K562 (cell line): ENCODE results near the gene TEX14. TPM values are rescaled to one million over a fixed set of nuclear protein-coding genes. Genes with fewer than 3 reads are reported as not detected.

Experiments
- CBX1 ChIP-seq: sonication (generic); IDR thresholded peaks from 2 replicates; pipeline ENCODE4 v1.6.1; 2016; ENCODE audit warnings: antibody characterized with exemption, low read depth, mild to moderate bottlenecking
- CBX5 ChIP-seq: IDR thresholded peaks from 2 replicates; pipeline ENCODE4 v1.6.1; 2014; ENCODE audit warnings: low read depth, borderline replicate concordance
- CC2D1A ChIP-seq: fragments of 450-650 bp; IDR thresholded peaks from 2 replicates; pipeline ENCODE4 v1.6.1; 2017; ENCODE audit warnings: mild to moderate bottlenecking
- CREB1 ChIP-seq, 2 experiments: sonication (generic) in 1 of 2; formaldehyde crosslinking in 1 of 2; IDR thresholded peaks; 2 replicates each; pipeline versions ENCODE4 v1.6.1 to v1.8.0; 2012 to 2022; ENCODE audit warnings: inconsistent platforms in 1 of 2, mild to moderate bottlenecking in 1 of 2, missing genetic modification reagents in 1 of 2, moderate library complexity in 1 of 2
- ELF2 ChIP-seq: fragments of 250-450 bp; sonication (Bioruptor Pico); IDR thresholded peaks from 2 replicates; pipeline ENCODE4 v1.5.0; 2021; ENCODE audit warnings: mild to moderate bottlenecking
- FUS ChIP-seq: fragments of 200-400 bp; formaldehyde crosslinking; optimal IDR thresholded peaks from 2 replicates; pipeline ENCODE3; 2017; ENCODE audit warnings: low read depth, low read length
- GATAD2A ChIP-seq: fragments of 450-650 bp; IDR thresholded peaks from 2 replicates; pipeline ENCODE4 v1.6.1; 2017
- HDAC1 ChIP-seq, 2 experiments: fragments of 450-650 bp; IDR thresholded peaks; 2 replicates each; pipeline ENCODE4 v1.6.1; 2016 to 2017; ENCODE audit warnings: inconsistent platforms in 1 of 2, mild to moderate bottlenecking in 1 of 2, moderate library complexity in 1 of 2
- NEUROD1 ChIP-seq: fragments of 150-350 bp; IDR thresholded peaks from 2 replicates; pipeline ENCODE4 v1.6.1; 2014; ENCODE audit warnings: borderline replicate concordance, low read length, low read depth; ENCODE audit not compliant: partially characterized antibody
- POLR2H ChIP-seq: IDR thresholded peaks from 2 replicates; pipeline ENCODE4 v1.6.1; 2016; ENCODE audit warnings: missing genetic modification characterization, low read depth, mild to moderate bottlenecking, control low read depth, missing compliant biosample characterization, moderate library complexity
- SETDB1 ChIP-seq: IDR thresholded peaks from one replicate; pipeline ENCODE4 v1.6.1; 2012; ENCODE audit warnings: low read length, control low read depth, inconsistent platforms
- SMAD3 ChIP-seq: fragments of 450-650 bp; formaldehyde crosslinking; conservative IDR thresholded peaks from 2 replicates; pipeline ENCODE4 v1.4.0; 2020; ENCODE audit warnings: mild to moderate bottlenecking
- STAG1 ChIP-seq: sonication (generic); formaldehyde crosslinking; IDR thresholded peaks from 2 replicates; pipeline ENCODE4 v1.5.0; 2020; ENCODE audit warnings: missing genetic modification reagents, borderline replicate concordance
- ZNF586 ChIP-seq: fragments of 450-650 bp; formaldehyde crosslinking; conservative IDR thresholded peaks from 2 replicates; pipeline ENCODE4 v1.4.0; 2020; ENCODE audit warnings: mild to moderate bottlenecking, moderate library complexity
- polyA plus RNA-seq, 8 experiments: library from polyadenylated mRNA; depleted of rRNA in 4 of 8; stranded (reverse) in 5 of 8; unstranded in 3 of 8; fragments of >200 nt; fragmentation: Nextera tagmentation in 2 of 8; fragmentation: Illumina TruSeq in 1 of 8; extraction: Ambion mirVana in 2 of 8; extraction: Trizol in 1 of 8; gene quantifications; 2 replicates each; pipeline versions ENCODE4 v1.2.1 to v1.2.3, GENCODE V29; 2011 to 2014; ENCODE audit warnings: inconsistent platforms in 1 of 8, missing spikeins in 1 of 8
- total RNA-seq, 7 experiments: library from RNA; depleted of rRNA in 6 of 7; stranded (reverse); fragments of >200 nt in 6 of 7; fragmentation: Illumina TruSeq in 2 of 7; extraction: Trizol in 2 of 7; gene quantifications; 2 replicates each; pipeline versions ENCODE4 v1.2.1 to v1.2.3, GENCODE V29; 2011 to 2021; ENCODE audit warnings: low replicate concordance in 1 of 7
- TF ChIP-seq, protein P1 (sequence below): fragments of 450-650 bp; formaldehyde crosslinking; IDR thresholded peaks from 2 replicates; pipeline ENCODE4 v1.4.0; 2022; ENCODE audit warnings: mild to moderate bottlenecking, moderate library complexity
- TF ChIP-seq, protein P2 (sequence below): fragments of 250-450 bp; sonication (Bioruptor Pico); IDR thresholded peaks from 2 replicates; pipeline ENCODE4 v1.4.0; 2020; ENCODE audit warnings: mild to moderate bottlenecking, moderate library complexity, borderline replicate concordance
- TF ChIP-seq, protein P3 (sequence below): IDR thresholded peaks from 2 replicates; pipeline ENCODE4 v1.6.1; 2012; ENCODE audit warnings: low read depth, low read length, improper control_type of control experiment, borderline replicate concordance

TEX14 gene
- total and polyA plus RNA-seq, 9 of the 15 experiments (the other 6 are each of a cell fraction or from before 2014, with no cell fraction given), result 0.05 to 0.12 (median 0.09) TPM; not detected in 1

DNA sequence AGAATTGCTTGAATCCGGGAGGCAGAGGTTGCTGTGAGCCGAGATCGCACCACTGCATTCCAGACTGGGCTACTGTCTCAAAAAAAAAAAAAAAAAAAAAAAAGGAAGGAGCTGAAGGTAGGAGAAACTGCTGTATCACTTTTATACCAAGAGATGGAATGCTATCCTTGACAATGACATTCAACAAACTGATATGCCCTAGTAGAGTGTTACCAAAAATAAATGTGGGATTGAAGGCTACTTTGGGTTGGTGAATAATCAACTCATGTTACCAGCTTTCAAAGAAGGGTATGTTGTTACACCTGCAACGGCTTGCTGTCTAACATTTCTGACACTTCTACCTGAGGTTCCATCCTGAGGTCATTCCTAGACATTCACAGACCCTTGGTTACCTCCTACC, 84.9 kb downstream of the TEX14 start (continued):
- no peak for TF ChIP-seq ELF2
- TF ChIP-seq FUS, result no peak
- no peak for TF ChIP-seq POLR2H
- no peak for TF ChIP-seq HDAC1 (IDR thresholded peaks at IDR 0.05)
- TF ChIP-seq SMAD3, result no peak
- no peak for TF ChIP-seq CC2D1A
- TF ChIP-seq SETDB1, result no peak
- TF ChIP-seq, protein P1, sequence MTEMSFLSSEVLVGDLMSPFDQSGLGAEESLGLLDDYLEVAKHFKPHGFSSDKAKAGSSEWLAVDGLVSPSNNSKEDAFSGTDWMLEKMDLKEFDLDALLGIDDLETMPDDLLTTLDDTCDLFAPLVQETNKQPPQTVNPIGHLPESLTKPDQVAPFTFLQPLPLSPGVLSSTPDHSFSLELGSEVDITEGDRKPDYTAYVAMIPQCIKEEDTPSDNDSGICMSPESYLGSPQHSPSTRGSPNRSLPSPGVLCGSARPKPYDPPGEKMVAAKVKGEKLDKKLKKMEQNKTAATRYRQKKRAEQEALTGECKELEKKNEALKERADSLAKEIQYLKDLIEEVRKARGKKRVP (CRISPR knock-in tag), result no peak
- TF ChIP-seq ZNF586 (CRISPR knock-in tag), result no peak
- no peak for TF ChIP-seq CBX5
- TF ChIP-seq CBX1, result no peak
- TF ChIP-seq, protein P2, sequence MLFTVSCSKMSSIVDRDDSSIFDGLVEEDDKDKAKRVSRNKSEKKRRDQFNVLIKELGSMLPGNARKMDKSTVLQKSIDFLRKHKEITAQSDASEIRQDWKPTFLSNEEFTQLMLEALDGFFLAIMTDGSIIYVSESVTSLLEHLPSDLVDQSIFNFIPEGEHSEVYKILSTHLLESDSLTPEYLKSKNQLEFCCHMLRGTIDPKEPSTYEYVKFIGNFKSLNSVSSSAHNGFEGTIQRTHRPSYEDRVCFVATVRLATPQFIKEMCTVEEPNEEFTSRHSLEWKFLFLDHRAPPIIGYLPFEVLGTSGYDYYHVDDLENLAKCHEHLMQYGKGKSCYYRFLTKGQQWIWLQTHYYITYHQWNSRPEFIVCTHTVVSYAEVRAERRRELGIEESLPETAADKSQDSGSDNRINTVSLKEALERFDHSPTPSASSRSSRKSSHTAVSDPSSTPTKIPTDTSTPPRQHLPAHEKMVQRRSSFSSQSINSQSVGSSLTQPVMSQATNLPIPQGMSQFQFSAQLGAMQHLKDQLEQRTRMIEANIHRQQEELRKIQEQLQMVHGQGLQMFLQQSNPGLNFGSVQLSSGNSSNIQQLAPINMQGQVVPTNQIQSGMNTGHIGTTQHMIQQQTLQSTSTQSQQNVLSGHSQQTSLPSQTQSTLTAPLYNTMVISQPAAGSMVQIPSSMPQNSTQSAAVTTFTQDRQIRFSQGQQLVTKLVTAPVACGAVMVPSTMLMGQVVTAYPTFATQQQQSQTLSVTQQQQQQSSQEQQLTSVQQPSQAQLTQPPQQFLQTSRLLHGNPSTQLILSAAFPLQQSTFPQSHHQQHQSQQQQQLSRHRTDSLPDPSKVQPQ (CRISPR knock-in tag), result no peak
- no peak for TF ChIP-seq STAG1
- no peak for TF ChIP-seq GATAD2A
- TF ChIP-seq, protein P3, sequence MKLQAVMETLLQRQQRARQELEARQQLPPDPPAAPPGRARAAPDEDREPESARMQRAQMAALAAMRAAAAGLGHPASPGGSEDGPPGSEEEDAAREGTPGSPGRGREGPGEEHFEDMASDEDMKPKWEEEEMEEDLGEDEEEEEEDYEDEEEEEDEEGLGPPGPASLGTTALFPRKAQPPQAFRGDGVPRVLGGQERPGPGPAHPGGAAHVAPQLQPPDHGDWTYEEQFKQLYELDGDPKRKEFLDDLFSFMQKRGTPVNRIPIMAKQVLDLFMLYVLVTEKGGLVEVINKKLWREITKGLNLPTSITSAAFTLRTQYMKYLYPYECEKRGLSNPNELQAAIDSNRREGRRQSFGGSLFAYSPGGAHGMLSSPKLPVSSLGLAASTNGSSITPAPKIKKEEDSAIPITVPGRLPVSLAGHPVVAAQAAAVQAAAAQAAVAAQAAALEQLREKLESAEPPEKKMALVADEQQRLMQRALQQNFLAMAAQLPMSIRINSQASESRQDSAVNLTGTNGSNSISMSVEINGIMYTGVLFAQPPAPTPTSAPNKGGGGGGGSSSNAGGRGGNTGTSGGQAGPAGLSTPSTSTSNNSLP, result no peak
- no peak for TF ChIP-seq CREB1 (IDR thresholded peaks at IDR 0.05)
- TF ChIP-seq CREB1 (CRISPR knock-in tag; IDR thresholded peaks at IDR 0.05), result no peak
- TF ChIP-seq NEUROD1, result no peak
